NCI-H2081 treated with DMSO at 0.1 percent for 48 hours (cell line): ENCODE results near the gene SPAG17.

Experiments
- DNase-seq: peaks from one replicate; lab custom pipeline; 2025; lab: John Stamatoyannopoulos, UW

SPAG17 gene

DNA sequence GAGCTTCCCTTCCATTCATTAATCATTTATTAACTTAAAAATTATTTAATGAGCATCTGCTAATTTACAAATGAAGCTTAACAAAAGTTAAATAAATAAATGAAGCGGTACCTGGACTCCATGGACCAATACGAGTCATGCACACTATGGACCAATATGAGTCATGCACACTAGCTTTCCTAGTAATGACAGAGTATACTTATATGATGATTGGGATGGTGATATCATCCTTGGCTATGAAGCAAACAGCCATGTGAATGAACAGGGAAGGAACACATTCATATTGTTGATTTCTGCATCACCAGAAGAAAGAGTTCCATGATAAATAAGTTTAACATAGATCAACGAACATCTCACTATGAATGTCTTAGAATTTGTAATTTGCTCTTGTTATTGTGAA is 109.9 kb downstream of the SPAG17 start:
- DNase-seq = no peak

DNA sequence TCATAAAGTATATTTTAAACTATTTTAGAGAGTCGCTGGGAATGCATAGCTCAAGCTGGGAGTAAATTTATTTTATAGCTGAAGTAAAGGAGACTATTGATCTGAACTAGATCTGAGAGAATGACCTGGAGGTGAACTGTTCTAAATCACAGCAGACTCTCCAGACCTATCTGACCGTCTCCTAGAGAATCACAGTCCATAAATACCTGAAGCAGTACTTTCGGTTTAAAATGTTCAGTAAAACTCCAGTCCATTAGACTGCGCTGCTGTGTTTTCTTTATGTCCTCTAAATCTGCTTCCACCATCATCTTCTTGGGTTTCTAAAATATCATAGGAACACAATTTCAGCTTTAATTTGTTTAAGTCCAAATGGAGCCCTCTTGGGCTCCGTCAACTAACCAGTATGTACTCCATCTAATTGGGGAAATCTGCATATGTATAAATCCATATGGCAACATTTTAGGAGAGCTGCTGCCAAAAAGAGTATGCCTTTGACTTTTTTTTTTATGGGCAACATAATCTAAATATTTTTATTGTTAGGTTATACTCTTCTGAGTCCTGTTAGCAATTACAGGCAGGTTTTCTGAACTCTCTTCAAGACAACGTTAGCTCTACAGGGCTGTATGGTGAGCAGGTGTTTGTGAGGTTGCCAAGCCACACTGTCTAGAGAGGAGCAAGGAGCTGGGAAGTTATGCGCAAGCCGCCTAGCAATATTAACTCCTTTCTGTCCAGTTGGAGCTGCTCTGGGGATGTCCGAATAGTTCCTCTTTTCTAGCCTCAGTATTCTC is 111.2 kb downstream of the SPAG17 start:
- no peak for DNase-seq

DNA sequence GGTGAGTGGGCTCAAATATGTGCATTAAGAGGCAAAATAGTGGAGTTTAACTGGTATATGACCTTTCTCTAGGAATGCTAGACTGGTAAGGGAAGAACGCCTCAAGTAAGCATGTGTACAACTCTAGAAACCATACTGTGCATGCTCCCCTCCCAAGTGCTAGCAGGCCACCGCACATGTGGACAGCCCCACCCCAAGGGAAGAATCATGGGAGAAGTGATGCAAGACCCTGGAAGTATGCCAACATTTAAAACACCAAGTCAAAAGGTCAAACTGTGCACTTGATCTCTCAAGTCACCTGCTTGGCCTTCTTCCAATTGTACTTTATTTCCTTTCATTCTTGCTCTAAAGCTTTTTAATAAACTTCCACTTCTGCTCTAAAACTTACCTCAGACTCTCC is 135.0 kb downstream of the SPAG17 start:
- DNase-seq = no peak

DNA sequence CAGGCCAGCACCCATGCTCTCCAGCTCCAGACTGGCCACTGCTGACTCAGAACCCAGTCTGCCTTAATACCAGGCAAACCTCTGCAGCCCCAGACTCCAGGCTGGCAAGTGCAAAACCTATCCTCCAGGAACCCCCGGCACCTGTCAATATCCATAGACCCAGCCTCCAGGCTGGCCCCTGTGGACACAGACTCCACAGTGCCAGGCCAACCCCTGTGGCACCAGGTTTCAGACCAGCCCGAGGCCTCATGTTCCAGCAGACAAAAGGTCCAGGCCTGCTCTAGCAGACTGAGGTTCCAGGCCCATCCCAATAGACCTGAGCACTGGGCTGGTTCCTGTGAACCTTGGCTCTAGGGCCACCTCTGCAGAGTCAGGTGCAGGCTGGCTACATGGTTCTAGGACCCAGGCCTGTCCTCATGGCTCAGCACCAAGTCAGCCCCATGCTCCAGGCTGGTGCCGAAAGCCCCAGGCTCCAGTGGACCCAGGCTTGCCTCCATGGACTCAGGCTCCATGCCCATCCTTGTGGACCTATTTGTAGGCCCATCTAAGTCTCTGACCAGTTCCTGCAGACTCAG is 137.3 kb downstream of the SPAG17 start:
- DNase-seq = no peak

DNA sequence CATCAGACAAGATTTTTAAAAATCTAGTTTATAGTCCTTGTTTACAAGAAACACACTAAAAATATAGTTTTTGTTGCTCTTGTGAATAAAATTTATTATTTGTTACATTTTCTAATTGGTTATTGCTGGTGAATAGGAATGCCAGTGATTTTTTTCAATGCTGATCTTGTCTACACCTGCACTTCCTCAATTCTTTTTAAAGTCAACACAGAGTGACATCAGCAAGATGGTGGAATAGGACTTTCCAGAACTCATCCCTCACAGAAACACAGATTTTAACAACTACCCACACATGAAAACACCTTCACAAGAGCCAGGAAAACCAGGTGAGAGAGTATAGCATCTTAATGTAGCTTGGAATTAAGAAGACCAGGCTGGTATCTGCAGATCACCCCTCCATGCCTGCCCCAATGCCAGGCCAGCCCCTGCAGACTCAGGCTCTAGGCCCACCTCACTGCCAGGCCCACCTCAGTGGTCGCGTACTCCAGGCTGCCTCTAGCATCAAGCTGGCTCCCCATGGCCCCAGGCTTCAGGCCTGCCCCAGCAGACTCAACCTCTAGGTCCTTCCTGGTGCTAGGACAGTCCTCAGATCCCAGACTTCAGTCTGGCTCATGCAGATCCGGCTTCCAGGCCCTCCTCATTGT is 137.9 kb downstream of the SPAG17 start:
- no peak for DNase-seq

DNA sequence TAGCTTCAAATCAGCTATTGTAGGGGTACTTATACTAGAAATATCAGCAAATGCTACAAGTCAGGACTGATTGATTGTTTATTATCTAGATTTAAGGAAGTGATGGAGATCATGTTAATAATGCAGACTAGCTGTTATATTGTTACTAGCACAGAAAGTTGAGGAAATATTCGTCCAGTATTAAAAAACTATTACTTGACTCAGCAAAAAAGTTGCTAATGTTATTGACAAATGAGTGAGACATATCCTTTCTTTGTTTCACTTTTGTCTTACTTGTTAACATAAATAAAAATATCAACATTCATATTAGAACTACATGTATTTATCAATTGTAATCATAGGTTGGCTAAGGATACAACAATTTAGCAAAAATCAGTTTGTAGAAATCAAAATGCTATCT is 141.4 kb downstream of the SPAG17 start:
- no peak for DNase-seq

DNA sequence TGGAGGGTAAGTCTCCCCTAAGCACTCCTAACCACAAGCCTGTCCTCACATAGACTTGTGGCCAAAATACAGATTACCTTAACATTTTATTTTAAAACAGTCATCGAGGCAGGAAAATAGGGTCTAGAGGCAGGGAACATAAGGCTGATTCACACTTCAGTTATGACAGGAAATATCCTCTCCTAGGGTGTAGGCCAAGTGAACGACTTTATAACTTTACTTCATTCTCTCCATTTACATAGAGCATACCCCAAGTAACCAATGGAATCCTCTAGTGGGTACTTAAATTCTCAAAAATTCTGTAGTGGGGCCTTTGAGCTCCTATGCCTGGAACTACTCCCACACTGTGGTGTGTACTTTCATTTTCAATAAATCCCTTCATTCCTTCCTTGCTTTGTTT is 142.5 kb downstream of the SPAG17 start:
- DNase-seq = no peak

DNA sequence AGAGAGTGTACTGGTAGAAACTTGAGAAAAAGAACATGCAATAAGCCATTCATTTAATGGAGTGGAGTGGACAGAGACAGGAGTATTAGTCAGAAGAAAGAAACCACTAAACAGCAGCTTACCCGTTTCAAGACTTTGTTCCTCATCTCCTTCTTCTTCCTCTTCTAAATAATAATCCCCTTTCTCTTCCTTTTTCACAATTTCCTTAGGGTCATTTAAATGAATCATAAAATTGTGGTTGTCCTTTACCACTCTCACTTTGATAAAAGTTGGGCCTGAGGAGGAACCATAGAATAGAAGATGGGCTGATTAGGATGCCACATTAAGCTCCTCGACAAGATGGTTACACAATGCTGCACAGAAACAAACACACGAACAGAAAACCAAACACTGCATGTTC is 145.9 kb downstream of the SPAG17 start:
- no peak for DNase-seq

DNA sequence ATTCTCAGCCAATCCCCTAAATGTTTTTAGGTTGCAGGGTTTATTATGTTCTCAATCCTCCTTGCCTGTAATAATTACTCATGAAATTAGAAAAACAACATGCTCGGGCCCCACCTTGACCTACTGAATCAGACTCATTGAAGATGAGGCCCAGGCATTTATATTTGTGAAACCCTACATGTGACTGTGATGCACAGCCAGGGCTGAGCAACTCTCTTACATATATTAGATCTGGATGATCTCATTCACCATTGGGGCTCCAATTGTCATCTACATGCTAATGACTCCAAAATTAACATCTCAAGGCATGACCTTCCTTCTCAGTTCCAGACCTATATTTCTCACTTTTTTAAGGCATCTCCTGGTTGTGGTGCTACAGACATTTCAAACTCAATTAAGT is 152.1 kb downstream of the SPAG17 start:
- DNase-seq = no peak

DNA sequence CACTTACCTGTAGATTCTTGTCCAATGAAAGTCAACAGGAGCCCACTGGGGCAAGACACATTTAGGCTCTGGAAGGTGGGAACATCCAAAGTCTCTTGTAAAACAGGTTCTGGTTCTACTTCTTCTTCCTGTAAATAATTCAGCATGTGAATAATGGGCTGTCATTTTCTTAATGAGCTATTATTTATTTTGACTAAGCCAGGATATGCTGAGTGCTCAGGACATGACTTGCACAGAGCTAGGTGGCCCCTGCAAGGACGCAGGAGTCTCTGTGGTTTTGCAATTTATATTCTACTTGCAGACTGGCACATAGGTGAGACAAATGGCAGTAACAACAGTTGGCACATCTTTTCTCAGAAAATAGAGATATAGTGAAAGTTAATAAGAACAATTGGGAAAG is 156.8 kb downstream of the SPAG17 start:
- DNase-seq = no peak

DNA sequence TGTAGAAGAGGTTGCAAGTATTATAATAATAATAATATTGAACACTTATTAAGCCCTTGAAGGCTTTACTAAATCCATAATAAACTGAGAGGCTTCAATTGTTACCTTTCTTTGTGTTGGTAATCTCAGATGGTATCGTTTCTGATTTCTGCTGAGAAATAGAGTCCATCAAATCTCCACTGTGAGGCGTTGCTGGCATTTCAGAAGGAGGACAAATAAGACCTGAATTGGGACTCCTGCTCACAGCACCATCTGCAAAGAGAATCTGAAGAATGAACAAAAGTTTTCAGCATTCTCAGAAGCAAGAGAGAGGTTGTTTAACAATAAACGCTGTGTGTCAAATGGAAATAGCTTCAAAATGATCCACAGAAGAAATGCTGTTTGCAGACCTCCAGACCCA is 161.8 kb downstream of the SPAG17 start:
- DNase-seq = no peak

DNA sequence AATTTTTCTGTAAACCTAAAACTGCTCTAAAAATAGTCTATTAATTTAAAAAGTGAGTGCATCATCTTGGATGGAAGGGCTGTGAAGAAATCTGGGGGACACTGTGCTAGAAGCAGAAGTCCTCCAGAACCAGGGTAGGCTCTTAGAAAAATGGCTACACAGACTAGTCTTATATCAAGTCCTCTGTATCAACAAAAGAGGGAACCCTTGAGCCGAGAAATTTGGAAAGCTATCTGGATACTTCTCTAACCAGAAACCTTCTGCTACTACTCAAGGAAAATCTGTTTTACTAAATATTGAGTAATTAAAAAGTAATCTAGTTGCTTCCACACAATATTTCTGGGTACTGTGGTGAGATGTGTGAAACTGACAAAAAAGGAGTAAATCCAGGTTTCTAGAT is 163.4 kb downstream of the SPAG17 start:
- DNase-seq = no peak

DNA sequence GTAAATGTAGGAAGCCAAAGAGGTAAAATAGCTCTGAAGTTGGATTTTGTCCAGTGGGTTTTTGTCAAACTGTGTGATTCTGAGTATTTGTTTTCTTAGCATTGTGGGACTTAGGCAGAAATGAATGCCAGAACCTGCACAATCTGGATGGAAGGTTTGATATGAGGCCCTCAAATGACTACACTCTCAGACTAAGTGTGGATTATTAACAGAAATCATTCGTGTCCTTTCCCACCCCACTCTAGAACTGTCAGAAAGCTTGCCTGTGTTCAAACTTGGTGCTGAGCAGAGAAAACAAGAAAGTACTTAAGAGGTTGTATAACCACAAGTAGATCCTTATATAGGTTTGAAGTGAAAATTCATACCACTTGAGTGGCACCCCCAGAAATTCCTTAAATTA is 167.0 kb downstream of the SPAG17 start:
- no peak for DNase-seq

DNA sequence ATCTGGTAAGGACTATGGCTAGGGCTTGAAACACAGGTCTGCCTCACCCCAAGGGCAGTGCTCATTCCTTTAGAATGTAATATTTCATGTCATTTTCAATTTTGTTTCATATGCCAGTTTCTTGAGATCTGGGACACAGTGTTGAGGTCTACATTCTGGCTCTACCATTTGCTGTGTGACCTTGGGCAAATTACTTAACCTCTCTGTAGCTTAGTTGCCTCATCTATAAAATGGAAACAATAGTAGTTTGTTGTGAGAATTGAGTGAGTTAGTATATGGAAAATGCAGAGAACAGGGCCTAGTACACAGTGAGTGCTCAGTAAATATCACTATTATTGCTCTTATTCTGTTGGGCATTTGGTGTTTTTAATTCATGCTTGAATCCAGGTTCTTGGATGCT is 171.1 kb downstream of the SPAG17 start:
- DNase-seq = no peak

DNA sequence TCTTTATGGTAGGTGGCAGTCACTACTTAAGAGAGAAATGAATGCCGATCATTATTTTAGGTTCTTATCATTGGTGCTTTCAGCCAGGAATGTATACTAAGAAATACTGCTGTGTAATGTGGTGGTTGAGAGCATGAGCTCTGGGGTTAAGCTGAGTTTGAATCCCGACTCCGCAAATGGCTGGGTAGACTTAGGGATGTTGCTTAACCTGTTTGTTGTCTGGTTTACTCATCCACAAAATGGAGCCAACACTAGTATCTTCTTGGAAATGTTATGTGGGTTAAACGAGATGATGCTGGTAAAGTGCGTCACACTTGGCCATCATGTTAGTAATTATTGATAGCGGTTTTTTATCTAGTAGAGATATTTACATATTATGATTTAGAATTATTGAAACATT is 171.7 kb downstream of the SPAG17 start:
- no peak for DNase-seq

DNA sequence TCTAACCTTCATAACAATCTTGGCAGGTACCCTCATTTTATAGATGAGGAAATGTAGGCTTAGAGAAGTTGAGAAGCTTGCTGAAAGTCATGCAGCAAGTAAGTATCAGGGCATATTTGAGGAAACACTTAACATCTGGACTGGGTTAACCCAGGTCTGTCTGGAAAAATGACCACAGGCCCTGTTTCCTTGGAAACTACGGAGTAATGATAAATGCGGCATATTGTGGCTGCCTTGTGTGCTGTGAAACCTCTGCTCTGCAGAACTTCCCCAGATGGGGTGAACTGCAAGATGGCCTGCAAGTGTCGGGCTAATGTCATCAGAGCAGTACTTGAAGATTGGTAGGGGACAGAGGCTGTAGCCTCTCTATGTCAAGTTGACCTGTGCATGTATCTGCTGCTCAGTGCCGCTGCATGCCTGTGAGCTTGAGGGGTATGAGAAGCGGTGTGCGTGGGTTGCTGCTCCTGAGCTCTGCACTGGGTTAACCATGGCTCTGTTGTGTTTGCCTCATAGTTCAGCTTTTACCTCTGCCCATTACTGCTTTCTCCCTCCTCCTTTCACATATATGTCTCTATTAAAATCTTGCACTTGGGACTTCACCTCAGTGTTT is 172.4 kb downstream of the SPAG17 start:
- no peak for DNase-seq

DNA sequence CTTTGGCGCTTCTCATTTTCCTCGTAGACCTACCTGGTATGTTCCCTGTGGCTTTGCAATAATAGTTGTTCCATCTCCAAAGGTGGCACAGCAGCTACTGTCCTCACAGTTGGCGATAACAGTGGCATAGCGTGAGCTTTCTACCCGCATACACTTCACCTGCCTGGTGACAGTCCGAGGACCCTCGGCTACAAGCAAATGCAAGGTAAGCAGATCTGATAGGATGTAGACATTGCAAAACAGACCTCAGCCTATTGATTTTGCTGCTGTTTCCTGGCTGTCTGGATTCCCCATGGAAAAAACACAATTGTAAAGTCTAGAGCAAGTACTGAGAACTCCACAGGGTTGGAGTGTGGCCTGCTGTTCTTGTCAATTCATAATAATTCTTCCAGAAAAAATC is 177.0 kb downstream of the SPAG17 start:
- DNase-seq = no peak

DNA sequence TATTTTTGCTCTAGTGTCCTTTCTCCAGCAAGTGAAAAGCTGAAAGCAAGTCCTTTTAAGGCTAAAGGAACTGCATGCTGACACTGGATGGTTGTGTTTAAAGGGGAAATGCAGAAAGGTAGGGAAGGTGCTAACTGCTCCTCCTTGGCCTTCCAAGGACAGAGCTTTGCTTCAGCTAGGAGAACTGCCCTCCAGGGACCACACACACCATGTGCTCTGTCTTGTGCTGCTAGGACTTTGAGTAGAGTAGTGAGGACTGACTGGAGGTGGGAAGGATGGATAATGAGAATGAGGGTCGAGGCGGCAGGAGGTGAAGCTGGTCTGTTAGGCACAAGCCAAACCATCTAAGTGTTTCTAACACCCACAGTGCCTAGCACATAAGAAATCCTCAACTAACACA is 177.6 kb downstream of the SPAG17 start:
- no peak for DNase-seq

DNA sequence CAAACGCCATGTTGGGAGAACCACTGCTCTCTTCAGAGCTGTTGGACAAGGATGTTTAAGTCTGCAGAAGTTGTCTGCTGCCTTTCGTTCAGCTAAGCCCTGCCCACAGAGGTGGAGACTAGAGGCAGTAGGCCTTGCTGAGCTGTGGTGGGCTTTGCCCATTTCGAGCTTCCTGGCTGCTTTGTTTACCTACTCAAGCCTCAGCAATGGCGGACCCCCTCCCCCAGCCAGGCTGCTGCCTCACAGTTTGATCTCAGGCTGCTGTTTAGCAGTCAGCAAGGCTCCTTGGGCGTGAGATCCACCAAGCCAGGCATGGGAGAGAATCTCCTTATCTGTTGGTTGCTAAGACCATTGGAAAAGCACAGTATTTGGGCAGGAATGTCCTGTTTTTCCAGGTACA is 180.7 kb downstream of the SPAG17 start:
- DNase-seq = no peak

DNA sequence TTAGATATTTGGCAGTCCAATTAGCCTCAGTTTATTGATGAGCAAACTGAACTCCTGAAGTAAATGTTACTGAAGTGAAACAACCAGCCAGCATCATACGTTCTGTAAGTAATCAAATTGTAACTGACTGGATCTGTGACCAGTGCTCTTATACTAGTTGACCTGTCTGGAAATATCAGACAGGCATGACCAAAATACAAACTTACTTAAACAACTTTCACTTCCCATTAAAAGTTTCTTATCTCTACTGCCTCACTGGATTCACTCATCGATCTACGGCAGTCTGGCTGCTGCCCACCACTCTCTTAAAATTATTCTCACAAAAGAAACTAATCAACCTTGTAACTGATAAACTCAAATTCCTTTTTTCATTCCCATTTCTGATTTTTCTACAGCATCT is 199.1 kb downstream of the SPAG17 start:
- no peak for DNase-seq

DNA sequence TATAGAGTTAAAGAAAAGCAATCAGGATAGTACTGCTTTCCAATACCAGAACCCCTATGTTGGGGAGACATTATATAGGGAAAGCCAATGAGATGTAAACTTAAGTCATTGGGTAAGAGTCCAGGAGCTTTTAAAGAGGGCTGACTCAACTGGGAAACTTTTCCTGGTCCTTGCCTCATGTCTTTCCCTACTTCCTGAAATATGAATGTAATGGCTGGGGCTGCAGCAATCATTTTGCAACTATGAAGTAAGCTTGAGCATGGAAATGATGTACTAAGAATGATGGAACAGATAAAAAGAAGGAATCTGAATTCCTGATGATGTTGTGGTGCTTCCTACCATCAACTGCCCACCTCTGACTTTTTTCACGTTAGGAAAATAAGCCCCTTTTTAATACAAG is 199.8 kb downstream of the SPAG17 start:
- no peak for DNase-seq

DNA sequence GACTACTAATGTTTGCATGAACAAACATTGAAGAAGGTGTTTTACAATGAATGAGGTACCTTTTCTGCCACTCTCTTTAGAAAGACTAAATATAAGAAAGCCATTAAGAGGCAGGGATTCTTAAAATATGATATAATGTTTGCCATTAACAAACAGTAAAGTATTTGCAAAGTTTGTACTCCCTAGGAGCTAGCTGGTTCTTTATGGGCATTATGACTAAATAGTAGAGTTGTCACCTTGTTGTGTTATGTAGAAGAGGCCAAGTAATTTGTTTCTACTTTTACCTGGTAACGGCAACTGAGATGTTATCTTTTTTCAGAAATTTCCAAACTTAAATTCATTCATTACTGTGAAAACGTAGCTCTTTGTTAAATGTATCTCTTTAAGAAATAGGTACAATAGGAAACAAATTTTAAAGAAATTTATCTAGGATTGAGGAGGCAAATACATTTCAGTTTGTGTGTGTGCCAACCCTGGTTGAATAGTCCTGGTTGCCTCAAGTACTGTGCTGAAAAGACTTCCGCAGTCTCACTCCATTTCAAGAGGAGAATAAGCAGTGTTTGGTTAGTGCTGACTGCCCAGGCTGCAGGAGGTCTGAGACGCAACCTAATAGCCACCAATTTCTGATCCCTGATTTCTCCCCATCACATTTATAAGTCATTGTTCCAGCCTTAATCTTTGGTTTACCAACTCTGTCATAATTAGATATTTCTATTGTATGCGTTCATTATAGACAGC is 203.4 kb downstream of the SPAG17 start:
- DNase-seq = no peak

DNA sequence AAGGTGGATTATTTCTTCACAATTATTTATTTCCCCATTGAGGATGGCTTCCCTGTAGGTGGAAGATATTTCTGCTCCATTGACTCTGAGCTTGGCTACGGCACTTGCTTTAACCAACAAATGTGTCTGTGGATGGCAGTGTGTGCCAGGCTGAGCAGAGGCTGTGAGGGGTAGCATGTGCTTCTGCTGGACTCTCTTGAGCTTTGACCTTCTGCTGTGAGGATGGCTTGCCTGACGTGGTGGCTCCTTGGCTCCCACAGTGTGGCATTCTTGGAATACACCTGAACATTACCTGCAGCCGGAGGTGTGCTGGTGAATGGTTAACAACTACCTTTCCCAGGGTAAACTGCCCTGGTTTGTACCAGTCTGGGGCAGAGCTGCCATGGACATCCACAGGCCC is 208.6 kb downstream of the SPAG17 start:
- no peak for DNase-seq
